Keratinocyte (primary cell): ENCODE measurements around the gene DIP2B. TPM values are rescaled to one million over a fixed set of nuclear protein-coding genes. Genes with fewer than 3 reads are reported as not detected.

Experiments
- DNase-seq: peaks from one replicate; pipeline ENCODE4 v3.0.0-alpha.2; 2011; ENCODE audit warnings: low read depth, missing footprints, low spot score
- FAIRE-seq: peaks from 2 replicates; lab custom pipeline; 2011; peaks lifted over from hg19 to GRCh38; lab: Jason Lieb, UNC
- H2AFZ ChIP-seq: 2 replicates; pipeline ENCODE4 v1.6.0; 2012; ENCODE audit warnings: low read length, control low read depth, inconsistent platforms; ENCODE audit not compliant: control insufficient read depth
- H3K27ac ChIP-seq: 2 replicates; pipeline ENCODE4 v1.5.1; 2011; ENCODE audit warnings: low read length; ENCODE audit not compliant: control insufficient read depth, insufficient read depth
- H3K27me3 ChIP-seq: 3 replicates; pipeline ENCODE4 v1.6.0; 2011; ENCODE audit warnings: low read length; ENCODE audit not compliant: control insufficient read depth, insufficient read depth; ENCODE audit errors: extremely low read depth
- H3K36me3 ChIP-seq, 2 experiments: 2 replicates in 1 of 2; 3 replicates in 1 of 2; pipeline ENCODE4 v1.5.1; 2011; ENCODE audit warnings: low read length in 2 of 2, mild to moderate bottlenecking in 1 of 2; ENCODE audit not compliant: control insufficient read depth in 2 of 2, insufficient read depth in 2 of 2; ENCODE audit errors: extremely low read depth in 1 of 2
- H3K4me1 ChIP-seq: 3 replicates; pipeline ENCODE4 v1.5.1; 2011; ENCODE audit warnings: low read length; ENCODE audit not compliant: control insufficient read depth, insufficient read depth; ENCODE audit errors: extremely low read depth
- H3K4me2 ChIP-seq: 3 replicates; pipeline ENCODE4 v1.6.0; 2011; ENCODE audit warnings: low read depth, low read length; ENCODE audit not compliant: control insufficient read depth, insufficient read depth; ENCODE audit errors: extremely low read depth
- H3K4me3 ChIP-seq, 3 experiments: fragments of 200-600 bp in 1 of 3; sonication (generic) in 1 of 3; 2 replicates in 2 of 3; 3 replicates in 1 of 3; pipeline ENCODE4 v1.5.1; 2011 to 2016; ENCODE audit warnings: low read length in 3 of 3, mild to moderate bottlenecking in 3 of 3, control low read depth in 2 of 3, inconsistent platforms in 1 of 3, low read depth in 1 of 3, mixed read lengths in 1 of 3, mixed run types in 1 of 3, moderate library complexity in 1 of 3; ENCODE audit not compliant: control insufficient read depth in 2 of 3, insufficient read depth in 2 of 3; ENCODE audit errors: extremely low read depth in 1 of 3
- H3K79me2 ChIP-seq: 2 replicates; pipeline ENCODE4 v1.6.0; 2012; ENCODE audit warnings: low read length; ENCODE audit not compliant: control insufficient read depth, insufficient read depth
- H3K9ac ChIP-seq: 3 replicates; pipeline ENCODE4 v1.6.0; 2011; ENCODE audit warnings: low read length; ENCODE audit not compliant: control insufficient read depth, insufficient read depth; ENCODE audit errors: extremely low read depth
- H3K9me1 ChIP-seq: 3 replicates; pipeline ENCODE4 v1.6.0; 2011; ENCODE audit warnings: low read length; ENCODE audit not compliant: control insufficient read depth, insufficient read depth; ENCODE audit errors: extremely low read depth
- H3K9me3 ChIP-seq: 2 replicates; pipeline ENCODE4 v1.5.1; 2012; ENCODE audit warnings: low read depth, low read length; ENCODE audit not compliant: control insufficient read depth
- H4K20me1 ChIP-seq: 3 replicates; pipeline ENCODE4 v1.6.0; 2011; ENCODE audit warnings: low read length; ENCODE audit not compliant: control insufficient read depth, insufficient read depth; ENCODE audit errors: extremely low read depth
- EZH2 ChIP-seq: IDR thresholded peaks from one replicate; pipeline ENCODE4 v1.6.1; 2012; ENCODE audit warnings: inconsistent platforms, mild to moderate bottlenecking, low read length, moderate library complexity
- dilution Hi-C: fragments of 300-500 bp; cut with MboI; formaldehyde crosslinking; loops from one replicate; pipeline ENCODE4 v1.7.0; 2020; ENCODE audit warnings: low sequenced_read_pairs; ENCODE audit not compliant: extremely low pct_ligation_motif_present
- polyA plus RNA-seq, 5 experiments: library from polyadenylated mRNA; depleted of rRNA in 3 of 5; stranded (reverse) in 3 of 5; stranded (forward) in 1 of 5; unstranded in 1 of 5; fragments of >200 nt; gene quantifications; 1 replicate in 1 of 5; 2 replicates in 3 of 5; 3 replicates in 1 of 5; pipeline versions ENCODE4 v1.2.1 to v1.2.3, GENCODE V29; 2011 to 2012; ENCODE audit warnings: missing spikeins in 2 of 5, low read depth in 1 of 5, low replicate concordance in 1 of 5
- TF ChIP-seq, protein P1 (sequence below), 3 experiments: IDR thresholded peaks in 1 of 3; conservative IDR thresholded peaks in 1 of 3; optimal IDR thresholded peaks in 1 of 3; 2 replicates in 2 of 3; 3 replicates in 1 of 3; pipeline versions ENCODE3 to v1.5.1; 2011; ENCODE audit warnings: low read length in 3 of 3, mild to moderate bottlenecking in 3 of 3, moderate library complexity in 2 of 3, control low read depth in 1 of 3, inconsistent platforms in 1 of 3; ENCODE audit not compliant: insufficient read depth in 2 of 3; ENCODE audit errors: extremely low read depth in 1 of 3

Gene DIP2B
- polyA plus RNA-seq, 1 donor (not counting 4 experiments of a cell fraction or from before 2014, with no cell fraction given), result 30.2 TPM

DNA sequence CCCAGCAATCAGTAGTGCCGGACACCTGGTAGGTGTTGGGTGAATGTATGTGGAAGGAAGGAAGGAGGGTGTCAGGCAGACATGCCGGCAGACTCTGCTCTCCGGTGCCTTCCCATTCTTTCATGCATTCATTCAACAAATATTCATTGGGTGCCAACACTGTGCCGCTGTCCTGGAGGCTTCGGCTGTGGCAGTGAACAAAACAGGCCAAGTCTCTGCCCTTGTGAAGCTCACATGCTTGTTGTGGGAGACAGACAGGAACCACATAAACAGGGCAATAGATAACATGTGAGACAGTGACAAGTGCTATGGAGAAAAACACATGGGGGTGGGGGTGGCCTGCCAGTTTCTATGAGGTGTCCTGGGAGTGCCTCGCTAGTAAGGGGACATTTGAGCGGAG is 202.6 kb downstream of the DIP2B start:
- Histone ChIP-seq H3K9me3 (no peaks in the 10 kb centered on the region), H3K4me3 (no peak overlapping the region), H2AFZ (no peak overlapping the region), H3K9ac (no peak overlapping the region), H3K4me1 (no peaks in the 10 kb centered on the region), H4K20me1 (no peaks in the 10 kb centered on the region), H3K27ac (no peak overlapping the region), H3K4me2 (no peak overlapping the region), H3K79me2 (no peaks in the 10 kb centered on the region), H3K36me3 (peaks cover 25 to 27% of the 10 kb centered on the region in 2 experiments), H3K9me1 (no peaks in the 10 kb centered on the region), H3K27me3 (no peaks in the 10 kb centered on the region)
- dilution Hi-C loops, result no loop called here
- no peak for FAIRE-seq
- DNase-seq, result no peak
- TF ChIP-seq, protein P1, sequence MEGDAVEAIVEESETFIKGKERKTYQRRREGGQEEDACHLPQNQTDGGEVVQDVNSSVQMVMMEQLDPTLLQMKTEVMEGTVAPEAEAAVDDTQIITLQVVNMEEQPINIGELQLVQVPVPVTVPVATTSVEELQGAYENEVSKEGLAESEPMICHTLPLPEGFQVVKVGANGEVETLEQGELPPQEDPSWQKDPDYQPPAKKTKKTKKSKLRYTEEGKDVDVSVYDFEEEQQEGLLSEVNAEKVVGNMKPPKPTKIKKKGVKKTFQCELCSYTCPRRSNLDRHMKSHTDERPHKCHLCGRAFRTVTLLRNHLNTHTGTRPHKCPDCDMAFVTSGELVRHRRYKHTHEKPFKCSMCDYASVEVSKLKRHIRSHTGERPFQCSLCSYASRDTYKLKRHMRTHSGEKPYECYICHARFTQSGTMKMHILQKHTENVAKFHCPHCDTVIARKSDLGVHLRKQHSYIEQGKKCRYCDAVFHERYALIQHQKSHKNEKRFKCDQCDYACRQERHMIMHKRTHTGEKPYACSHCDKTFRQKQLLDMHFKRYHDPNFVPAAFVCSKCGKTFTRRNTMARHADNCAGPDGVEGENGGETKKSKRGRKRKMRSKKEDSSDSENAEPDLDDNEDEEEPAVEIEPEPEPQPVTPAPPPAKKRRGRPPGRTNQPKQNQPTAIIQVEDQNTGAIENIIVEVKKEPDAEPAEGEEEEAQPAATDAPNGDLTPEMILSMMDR (optimal IDR thresholded peaks at IDR 0.05 in 1 of 3, IDR thresholded peaks at IDR 0.05 in 1 of 3, conservative IDR thresholded peaks at IDR 0.05 in 1 of 3; ENCODE audit: extremely low read depth in 1 of 3, insufficient read depth in 2 of 3, low read length in 3 of 3), result no peak
- TF ChIP-seq EZH2, result no peak

DNA sequence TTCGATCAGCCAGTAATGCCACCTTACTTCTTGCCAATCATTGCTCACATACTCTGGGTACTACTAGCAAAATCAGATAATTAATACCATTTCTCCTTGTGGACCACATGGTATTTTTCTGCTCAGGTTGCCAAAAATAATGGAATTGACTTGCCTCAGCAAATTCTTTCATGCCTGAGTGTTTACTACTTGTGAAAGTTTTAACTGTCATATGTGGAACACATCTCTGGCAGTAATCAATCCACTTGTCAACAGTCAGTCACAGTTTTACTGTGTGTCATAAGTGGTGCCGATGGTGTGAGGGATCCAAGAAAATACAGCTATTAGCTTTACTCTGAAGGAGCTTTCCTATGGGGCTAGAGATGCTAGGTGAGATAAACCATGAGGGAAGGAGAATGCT is 203.8 kb downstream of the DIP2B start:
- no peak overlapping the region for H3K4me2 ChIP-seq
- TF ChIP-seq, protein P1 (optimal IDR thresholded peaks at IDR 0.05 in 1 of 3, IDR thresholded peaks at IDR 0.05 in 1 of 3, conservative IDR thresholded peaks at IDR 0.05 in 1 of 3; ENCODE audit: extremely low read depth in 1 of 3, insufficient read depth in 2 of 3, low read length in 3 of 3), result no peak
- TF ChIP-seq EZH2, result no peak
- no peaks in the 10 kb centered on the region for H4K20me1 ChIP-seq
- peaks cover 23 to 27% of the 10 kb centered on the region in 2 experiments for H3K36me3 ChIP-seq
- dilution Hi-C loops, result no loop called here
- H3K27ac ChIP-seq, result no peak overlapping the region
- FAIRE-seq (no peak), DNase-seq (no peak)
- H3K9me1 ChIP-seq, result no peaks in the 10 kb centered on the region
- no peak overlapping the region for H2AFZ ChIP-seq
- no peaks in the 10 kb centered on the region for H3K9me3 ChIP-seq
- no peak overlapping the region for H3K9ac ChIP-seq
- H3K4me3 ChIP-seq, result no peak overlapping the region
- H3K4me1 ChIP-seq, result no peaks in the 10 kb centered on the region
- no peaks in the 10 kb centered on the region for H3K79me2 ChIP-seq
- no peaks in the 10 kb centered on the region for H3K27me3 ChIP-seq
